Mesenchymal stem cell (in vitro differentiated cells and primary cell): ENCODE measurements around the gene CYP19A1.
A peak's percentile ranks its signal among the peaks of the same experiment; 100 is the strongest.

ENCODE experiments used
- DNase-seq: peaks from one replicate; pipeline ENCODE4 v3.0.0-alpha.2; 2013
- H2AFZ ChIP-seq: one replicate; pipeline ENCODE4 v1.6.1; 2013; ENCODE audit warnings: low read depth, mild to moderate bottlenecking, control low read depth, inconsistent platforms, low read length, moderate library complexity
- H2AK5ac ChIP-seq: 2 replicates; pipeline ENCODE4 v1.6.1; 2013; ENCODE audit warnings: low read length, moderate library complexity, mild to moderate bottlenecking, inconsistent platforms; ENCODE audit not compliant: severe bottlenecking
- H2BK120ac ChIP-seq: one replicate; pipeline ENCODE4 v1.6.1; 2013; ENCODE audit warnings: low read depth, mild to moderate bottlenecking, inconsistent platforms, low read length, moderate library complexity
- H2BK12ac ChIP-seq, 2 experiments: one replicate each; pipeline ENCODE4 v1.6.1; 2013; ENCODE audit warnings: inconsistent platforms in 2 of 2, low read length in 2 of 2, mild to moderate bottlenecking in 2 of 2, moderate library complexity in 2 of 2, control low read depth in 1 of 2
- H2BK15ac ChIP-seq: one replicate; pipeline ENCODE4 v1.6.1; 2013; ENCODE audit warnings: mild to moderate bottlenecking, low read depth, inconsistent platforms; ENCODE audit not compliant: poor library complexity, severe bottlenecking
- H2BK5ac ChIP-seq: 2 replicates; pipeline ENCODE4 v1.6.1; 2013; ENCODE audit warnings: low read depth, mild to moderate bottlenecking, low read length, control low read depth, inconsistent platforms; ENCODE audit not compliant: poor library complexity, severe bottlenecking
- H3K14ac ChIP-seq, 2 experiments: one replicate each; pipeline ENCODE4 v1.6.1; 2013; ENCODE audit warnings: inconsistent platforms in 2 of 2, low read length in 2 of 2, control low read depth in 1 of 2, mild to moderate bottlenecking in 1 of 2, moderate library complexity in 1 of 2
- H3K18ac ChIP-seq, 2 experiments: one replicate each; pipeline ENCODE4 v1.6.1; 2013; ENCODE audit warnings: inconsistent platforms in 2 of 2, low read length in 2 of 2, control low read depth in 1 of 2, low read depth in 1 of 2, mild to moderate bottlenecking in 1 of 2
- H3K23ac ChIP-seq, 2 experiments: one replicate each; pipeline ENCODE4 v1.6.1; 2013; ENCODE audit warnings: inconsistent platforms in 2 of 2, low read length in 2 of 2, mild to moderate bottlenecking in 2 of 2, moderate library complexity in 2 of 2, control low read depth in 1 of 2
- H3K27ac ChIP-seq: 2 replicates; pipeline ENCODE4 v1.5.1; 2013; ENCODE audit warnings: mild to moderate bottlenecking, moderate library complexity, low read length, control low read depth, inconsistent platforms; ENCODE audit not compliant: poor library complexity, severe bottlenecking
- H3K27me3 ChIP-seq, 2 experiments: 2 replicates each; pipeline versions ENCODE4 v1.6.1 to v1.7.0; 2013; ENCODE audit warnings: low read length in 2 of 2, mild to moderate bottlenecking in 2 of 2, moderate library complexity in 2 of 2, control low read depth in 1 of 2, inconsistent platforms in 1 of 2; ENCODE audit not compliant: control insufficient read depth in 1 of 2, insufficient read depth in 1 of 2
- H3K36me3 ChIP-seq, 2 experiments: 2 replicates each; pipeline versions ENCODE4 v1.6.1 to v1.7.0; 2013; ENCODE audit warnings: low read length in 2 of 2, control low read depth in 1 of 2, inconsistent platforms in 1 of 2, low read depth in 1 of 2, mild to moderate bottlenecking in 1 of 2; ENCODE audit not compliant: insufficient read depth in 2 of 2, control insufficient read depth in 1 of 2
- H3K4ac ChIP-seq, 2 experiments: one replicate each; pipeline ENCODE4 v1.6.1; 2013; ENCODE audit warnings: inconsistent platforms in 2 of 2, low read length in 2 of 2, mild to moderate bottlenecking in 2 of 2, moderate library complexity in 2 of 2, control low read depth in 1 of 2, low read depth in 1 of 2
- H3K4me1 ChIP-seq: 2 replicates; pipeline ENCODE4 v1.6.1; 2013; ENCODE audit warnings: low read depth, low read length, control low read depth; ENCODE audit not compliant: control insufficient read depth, insufficient read depth
- H3K4me2 ChIP-seq: 2 replicates; pipeline ENCODE4 v1.6.1; 2013; ENCODE audit warnings: low read length, mild to moderate bottlenecking, inconsistent platforms; ENCODE audit not compliant: poor library complexity, severe bottlenecking
- H3K4me3 ChIP-seq, 2 experiments: 2 replicates each; pipeline versions ENCODE4 v1.5.1 to v1.7.0; 2013; ENCODE audit warnings: low read length in 2 of 2, mild to moderate bottlenecking in 2 of 2, control low read depth in 1 of 2, low read depth in 1 of 2; ENCODE audit not compliant: insufficient read depth in 1 of 2
- H3K79me1 ChIP-seq: replicated peaks from 2 replicates; pipeline ENCODE4 v1.6.1; 2013; ENCODE audit warnings: mild to moderate bottlenecking, control low read depth, low read length, inconsistent platforms; ENCODE audit not compliant: poor library complexity, severe bottlenecking
- H3K9ac ChIP-seq: 2 replicates; pipeline ENCODE4 v1.7.0; 2013; ENCODE audit warnings: mild to moderate bottlenecking, low read length, moderate library complexity
- H3K9me3 ChIP-seq: 2 replicates; pipeline ENCODE4 v1.7.0; 2013; ENCODE audit warnings: mild to moderate bottlenecking, low read length; ENCODE audit not compliant: control insufficient read depth
- H4K8ac ChIP-seq: one replicate; pipeline ENCODE4 v1.6.1; 2013; ENCODE audit warnings: inconsistent platforms, mild to moderate bottlenecking, low read length, moderate library complexity
- H4K91ac ChIP-seq: one replicate; pipeline ENCODE4 v1.6.1; 2013; ENCODE audit warnings: mild to moderate bottlenecking, low read length, inconsistent platforms
- WGBS: methylation state at CpG from one replicate; pipeline ENCODE4 v1.1.7; 2013; ENCODE audit warnings: mixed read lengths; 5-methylcytosine and 5-hydroxymethylcytosine counted together

CYP19A1 gene

GRCh38 chr15:51202783-51203182 lies 135.6 kb downstream of the CYP19A1 start:
- Histone ChIP-seq H3K23ac (no peak overlapping the region), H2BK5ac (no peak overlapping the region), H3K9me3 (no peaks in the 10 kb centered on the region), H2AK5ac (no peak overlapping the region), H2BK12ac (no peak overlapping the region), H2BK15ac (no peak overlapping the region), H3K18ac (no peak overlapping the region), H3K14ac (no peak overlapping the region), H3K36me3 (no peaks in the 10 kb centered on the region), H2AFZ (no peak overlapping the region), H3K9ac (peak overlapping the region; percentile 70), H3K27ac (no peak overlapping the region), H3K4me2 (no peak overlapping the region), H4K8ac (no peak overlapping the region), H2BK120ac (no peak overlapping the region), H3K4me3 (no peak overlapping the region), H3K4ac (no peak overlapping the region), H3K27me3 (peaks cover 0 to 53% of the 10 kb centered on the region in 2 experiments), H3K79me1 (no peaks in the 10 kb centered on the region), H4K91ac (no peak overlapping the region), H3K4me1 (no peaks in the 10 kb centered on the region)
- 80% methylated on average over 3 of the region's 3 CpGs for WGBS
- no peak for DNase-seq

- Histone ChIP-seq H2AFZ (no peak overlapping the region), H2BK12ac (no peak overlapping the region), H3K27me3 (peaks cover 0 to 56% of the 10 kb centered on the region in 2 experiments), H2BK120ac (no peak overlapping the region), H2BK15ac (no peak overlapping the region), H3K4ac (no peak overlapping the region), H3K18ac (no peak overlapping the region), H3K9ac (no peak overlapping the region), H3K79me1 (no peaks in the 10 kb centered on the region), H3K4me1 (no peaks in the 10 kb centered on the region), H2AK5ac (no peak overlapping the region), H3K9me3 (no peaks in the 10 kb centered on the region), H3K23ac (no peak overlapping the region), H3K36me3 (no peaks in the 10 kb centered on the region), H3K27ac (no peak overlapping the region), H4K8ac (no peak overlapping the region), H3K4me3 (no peak overlapping the region), H4K91ac (no peak overlapping the region), H2BK5ac (no peak overlapping the region), H3K4me2 (no peak overlapping the region), H3K14ac (no peak overlapping the region)
- DNase-seq: no peak
- 49% methylated on average over 2 of the region's 5 CpGs for WGBS
Observed at GRCh38 chr15:51201581-51201980, 136.8 kb downstream of the CYP19A1 start.

- H3K9me3 ChIP-seq: no peaks in the 10 kb centered on the region
- H3K36me3 ChIP-seq: no peaks in the 10 kb centered on the region
- H3K4me1 ChIP-seq: no peaks in the 10 kb centered on the region
- H3K9ac ChIP-seq: peak overlapping the region; percentile 12
- no peak overlapping the region for H3K4ac ChIP-seq
- H2AK5ac ChIP-seq: no peak overlapping the region
- H2BK5ac ChIP-seq: no peak overlapping the region
- H2BK120ac ChIP-seq: no peak overlapping the region
- no peak overlapping the region for H3K4me3 ChIP-seq
- no peak overlapping the region for H4K91ac ChIP-seq
- H2AFZ ChIP-seq: no peak overlapping the region
- DNase-seq: no peak
- H3K27me3 ChIP-seq: peaks cover 0 to 57% of the 10 kb centered on the region in 2 experiments
- H2BK12ac ChIP-seq: no peak overlapping the region
- no peak overlapping the region for H3K27ac ChIP-seq
- no peaks in the 10 kb centered on the region for H3K79me1 ChIP-seq
- H3K23ac ChIP-seq: no peak overlapping the region
- H2BK15ac ChIP-seq: no peak overlapping the region
- no peak overlapping the region for H3K4me2 ChIP-seq
- WGBS: 70% methylated on average over 3 of the region's 3 CpGs
- no peak overlapping the region for H4K8ac ChIP-seq
- no peak overlapping the region for H3K14ac ChIP-seq
- no peak overlapping the region for H3K18ac ChIP-seq
Observed at GRCh38 chr15:51200792-51201191, 137.6 kb downstream of the CYP19A1 start.

GRCh38 chr15:51199541-51199940 lies 138.9 kb downstream of the CYP19A1 start:
- no peaks in the 10 kb centered on the region for H3K79me1 ChIP-seq
- no peak overlapping the region for H2BK15ac ChIP-seq
- no peaks in the 10 kb centered on the region for H3K36me3 ChIP-seq
- no peak for DNase-seq
- H2BK5ac ChIP-seq: no peak overlapping the region
- no peak overlapping the region for H2AFZ ChIP-seq
- H3K27ac ChIP-seq: no peak overlapping the region
- H4K91ac ChIP-seq: no peak overlapping the region
- H3K9me3 ChIP-seq: no peaks in the 10 kb centered on the region
- H3K4me1 ChIP-seq: no peaks in the 10 kb centered on the region
- no peak overlapping the region for H2BK12ac ChIP-seq
- H2BK120ac ChIP-seq: no peak overlapping the region
- peaks cover 0 to 46% of the 10 kb centered on the region in 2 experiments for H3K27me3 ChIP-seq
- H3K23ac ChIP-seq: no peak overlapping the region
- no peak overlapping the region for H3K4me2 ChIP-seq
- no peak overlapping the region for H3K9ac ChIP-seq
- H3K4ac ChIP-seq: no peak overlapping the region
- H2AK5ac ChIP-seq: no peak overlapping the region
- H3K18ac ChIP-seq: no peak overlapping the region
- H3K14ac ChIP-seq: no peak overlapping the region
- no peak overlapping the region for H3K4me3 ChIP-seq
- 86% methylated on average over 4 of the region's 6 CpGs for WGBS
- no peak overlapping the region for H4K8ac ChIP-seq
